Keratinocyte (primary cell): ENCODE measurements around the gene PIGP. TPM values are rescaled to one million over a fixed set of nuclear protein-coding genes. Genes with fewer than 3 reads are reported as not detected.

Experiments used
- DNase-seq: peaks from one replicate; pipeline ENCODE4 v3.0.0-alpha.2; 2011; ENCODE audit warnings: low read depth, missing footprints, low spot score
- FAIRE-seq: peaks from 2 replicates; lab custom pipeline; 2011; peaks lifted over from hg19 to GRCh38; lab: Jason Lieb, UNC
- H2AFZ ChIP-seq: 2 replicates; pipeline ENCODE4 v1.6.0; 2012; ENCODE audit warnings: low read length, control low read depth, inconsistent platforms; ENCODE audit not compliant: control insufficient read depth
- H3K27ac ChIP-seq: 2 replicates; pipeline ENCODE4 v1.5.1; 2011; ENCODE audit warnings: low read length; ENCODE audit not compliant: control insufficient read depth, insufficient read depth
- H3K27me3 ChIP-seq: 3 replicates; pipeline ENCODE4 v1.6.0; 2011; ENCODE audit warnings: low read length; ENCODE audit not compliant: control insufficient read depth, insufficient read depth; ENCODE audit errors: extremely low read depth
- H3K36me3 ChIP-seq, 2 experiments: 2 replicates in 1 of 2; 3 replicates in 1 of 2; pipeline ENCODE4 v1.5.1; 2011; ENCODE audit warnings: low read length in 2 of 2, mild to moderate bottlenecking in 1 of 2; ENCODE audit not compliant: control insufficient read depth in 2 of 2, insufficient read depth in 2 of 2; ENCODE audit errors: extremely low read depth in 1 of 2
- H3K4me1 ChIP-seq: 3 replicates; pipeline ENCODE4 v1.5.1; 2011; ENCODE audit warnings: low read length; ENCODE audit not compliant: control insufficient read depth, insufficient read depth; ENCODE audit errors: extremely low read depth
- H3K4me2 ChIP-seq: 3 replicates; pipeline ENCODE4 v1.6.0; 2011; ENCODE audit warnings: low read depth, low read length; ENCODE audit not compliant: control insufficient read depth, insufficient read depth; ENCODE audit errors: extremely low read depth
- H3K4me3 ChIP-seq, 3 experiments: fragments of 200-600 bp in 1 of 3; sonication (generic) in 1 of 3; 2 replicates in 2 of 3; 3 replicates in 1 of 3; pipeline ENCODE4 v1.5.1; 2011 to 2016; ENCODE audit warnings: low read length in 3 of 3, mild to moderate bottlenecking in 3 of 3, control low read depth in 2 of 3, inconsistent platforms in 1 of 3, low read depth in 1 of 3, mixed read lengths in 1 of 3, mixed run types in 1 of 3, moderate library complexity in 1 of 3; ENCODE audit not compliant: control insufficient read depth in 2 of 3, insufficient read depth in 2 of 3; ENCODE audit errors: extremely low read depth in 1 of 3
- H3K79me2 ChIP-seq: 2 replicates; pipeline ENCODE4 v1.6.0; 2012; ENCODE audit warnings: low read length; ENCODE audit not compliant: control insufficient read depth, insufficient read depth
- H3K9ac ChIP-seq: 3 replicates; pipeline ENCODE4 v1.6.0; 2011; ENCODE audit warnings: low read length; ENCODE audit not compliant: control insufficient read depth, insufficient read depth; ENCODE audit errors: extremely low read depth
- H3K9me1 ChIP-seq: 3 replicates; pipeline ENCODE4 v1.6.0; 2011; ENCODE audit warnings: low read length; ENCODE audit not compliant: control insufficient read depth, insufficient read depth; ENCODE audit errors: extremely low read depth
- H3K9me3 ChIP-seq: 2 replicates; pipeline ENCODE4 v1.5.1; 2012; ENCODE audit warnings: low read depth, low read length; ENCODE audit not compliant: control insufficient read depth
- H4K20me1 ChIP-seq: 3 replicates; pipeline ENCODE4 v1.6.0; 2011; ENCODE audit warnings: low read length; ENCODE audit not compliant: control insufficient read depth, insufficient read depth; ENCODE audit errors: extremely low read depth
- EZH2 ChIP-seq: IDR thresholded peaks from one replicate; pipeline ENCODE4 v1.6.1; 2012; ENCODE audit warnings: inconsistent platforms, mild to moderate bottlenecking, low read length, moderate library complexity
- dilution Hi-C: fragments of 300-500 bp; cut with MboI; formaldehyde crosslinking; loops from one replicate; pipeline ENCODE4 v1.7.0; 2020; ENCODE audit warnings: low sequenced_read_pairs; ENCODE audit not compliant: extremely low pct_ligation_motif_present
- polyA plus RNA-seq, 5 experiments: library from polyadenylated mRNA; depleted of rRNA in 3 of 5; stranded (reverse) in 3 of 5; stranded (forward) in 1 of 5; unstranded in 1 of 5; fragments of >200 nt; gene quantifications; 1 replicate in 1 of 5; 2 replicates in 3 of 5; 3 replicates in 1 of 5; pipeline versions ENCODE4 v1.2.1 to v1.2.3, GENCODE V29; 2011 to 2012; ENCODE audit warnings: missing spikeins in 2 of 5, low read depth in 1 of 5, low replicate concordance in 1 of 5
- TF ChIP-seq, protein P1 (sequence below), 3 experiments: IDR thresholded peaks in 1 of 3; conservative IDR thresholded peaks in 1 of 3; optimal IDR thresholded peaks in 1 of 3; 2 replicates in 2 of 3; 3 replicates in 1 of 3; pipeline versions ENCODE3 to v1.5.1; 2011; ENCODE audit warnings: low read length in 3 of 3, mild to moderate bottlenecking in 3 of 3, moderate library complexity in 2 of 3, control low read depth in 1 of 3, inconsistent platforms in 1 of 3; ENCODE audit not compliant: insufficient read depth in 2 of 3; ENCODE audit errors: extremely low read depth in 1 of 3

The PIGP gene
- polyA plus RNA-seq, 1 donor (not counting 4 experiments of a cell fraction or from before 2014, with no cell fraction given) = 31.8 TPM

DNA sequence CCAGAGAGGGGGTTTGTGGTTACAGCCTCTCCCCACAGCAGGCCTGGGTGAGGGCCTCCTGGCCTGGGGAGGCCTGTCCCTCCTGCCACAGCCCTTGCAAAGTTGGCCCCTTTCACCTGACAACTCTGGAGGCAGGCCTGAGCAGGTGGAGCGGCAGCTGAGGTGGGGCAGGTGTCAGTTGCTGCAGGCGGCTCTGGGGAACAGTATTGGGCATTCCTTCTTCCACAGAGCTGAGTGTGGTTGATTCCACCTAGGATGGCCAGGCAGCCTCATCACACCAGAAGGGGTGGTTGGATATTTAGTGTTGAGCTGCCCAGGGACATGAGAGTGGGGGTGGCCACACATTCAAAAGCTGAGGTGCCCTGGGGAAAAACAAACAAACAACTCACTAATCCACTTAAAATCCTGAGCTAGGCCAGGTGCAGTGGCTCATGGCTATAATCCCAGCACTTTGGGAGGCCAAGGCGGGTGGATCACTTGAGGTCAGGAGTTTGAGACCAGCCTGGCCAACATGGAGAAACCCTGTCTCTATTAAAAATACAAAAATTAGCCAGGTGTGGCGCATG lies 31.1 kb downstream of the PIGP start:
- no peak overlapping the region for H2AFZ ChIP-seq
- no peak for FAIRE-seq

DNA sequence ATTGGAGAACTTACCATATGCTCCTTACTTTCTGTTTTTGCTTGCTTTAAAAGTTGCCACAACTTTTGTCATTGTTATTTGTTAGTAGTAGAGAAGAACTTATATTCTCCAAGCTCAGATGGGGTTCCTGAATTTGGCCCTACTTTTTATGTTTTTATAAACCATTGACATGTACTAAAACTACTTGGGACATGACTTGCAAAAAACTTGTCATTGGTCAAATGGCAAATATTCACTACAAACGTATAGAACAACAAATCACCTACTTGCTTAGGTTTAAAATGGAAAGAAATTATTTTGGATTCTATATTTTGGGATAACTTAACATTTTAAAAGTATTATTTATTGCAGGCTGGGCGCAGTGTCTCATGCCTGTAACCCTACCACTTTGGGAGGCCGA lies 32.7 kb downstream of the PIGP start:
- H3K9me1 ChIP-seq = no peaks in the 10 kb centered on the region
- H3K4me3 ChIP-seq = no peak overlapping the region
- no peaks in the 10 kb centered on the region for H3K79me2 ChIP-seq
- no peaks in the 10 kb centered on the region for H3K36me3 ChIP-seq
- no peak overlapping the region for H2AFZ ChIP-seq
- DNase-seq (no peak), FAIRE-seq (no peak)
- H3K4me2 ChIP-seq = no peak overlapping the region
- H3K9me3 ChIP-seq = no peaks in the 10 kb centered on the region
- H3K27me3 ChIP-seq = no peaks in the 10 kb centered on the region
- no peak overlapping the region for H3K27ac ChIP-seq
- dilution Hi-C loops = no loop called here
- TF ChIP-seq, protein P1, sequence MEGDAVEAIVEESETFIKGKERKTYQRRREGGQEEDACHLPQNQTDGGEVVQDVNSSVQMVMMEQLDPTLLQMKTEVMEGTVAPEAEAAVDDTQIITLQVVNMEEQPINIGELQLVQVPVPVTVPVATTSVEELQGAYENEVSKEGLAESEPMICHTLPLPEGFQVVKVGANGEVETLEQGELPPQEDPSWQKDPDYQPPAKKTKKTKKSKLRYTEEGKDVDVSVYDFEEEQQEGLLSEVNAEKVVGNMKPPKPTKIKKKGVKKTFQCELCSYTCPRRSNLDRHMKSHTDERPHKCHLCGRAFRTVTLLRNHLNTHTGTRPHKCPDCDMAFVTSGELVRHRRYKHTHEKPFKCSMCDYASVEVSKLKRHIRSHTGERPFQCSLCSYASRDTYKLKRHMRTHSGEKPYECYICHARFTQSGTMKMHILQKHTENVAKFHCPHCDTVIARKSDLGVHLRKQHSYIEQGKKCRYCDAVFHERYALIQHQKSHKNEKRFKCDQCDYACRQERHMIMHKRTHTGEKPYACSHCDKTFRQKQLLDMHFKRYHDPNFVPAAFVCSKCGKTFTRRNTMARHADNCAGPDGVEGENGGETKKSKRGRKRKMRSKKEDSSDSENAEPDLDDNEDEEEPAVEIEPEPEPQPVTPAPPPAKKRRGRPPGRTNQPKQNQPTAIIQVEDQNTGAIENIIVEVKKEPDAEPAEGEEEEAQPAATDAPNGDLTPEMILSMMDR (optimal IDR thresholded peaks at IDR 0.05 in 1 of 3, IDR thresholded peaks at IDR 0.05 in 1 of 3, conservative IDR thresholded peaks at IDR 0.05 in 1 of 3; ENCODE audit: extremely low read depth in 1 of 3, insufficient read depth in 2 of 3, low read length in 3 of 3) = no peak
- TF ChIP-seq EZH2 = no peak
- H3K4me1 ChIP-seq = no peaks in the 10 kb centered on the region
- no peaks in the 10 kb centered on the region for H4K20me1 ChIP-seq
- no peak overlapping the region for H3K9ac ChIP-seq

More for the DNA sequence above, 31.1 kb downstream of the PIGP start:
- Histone ChIP-seq H3K79me2 (no peaks in the 10 kb centered on the region), H3K4me3 (no peak overlapping the region), H3K4me1 (peaks cover 4% of the 10 kb centered on the region), H3K27ac (no peak overlapping the region), H3K4me2 (no peak overlapping the region), H3K9me1 (no peaks in the 10 kb centered on the region), H3K9me3 (no peaks in the 10 kb centered on the region), H4K20me1 (no peaks in the 10 kb centered on the region), H3K9ac (no peak overlapping the region), H3K36me3 (no peaks in the 10 kb centered on the region), H3K27me3 (no peaks in the 10 kb centered on the region)
- no peak for TF ChIP-seq EZH2
- TF ChIP-seq, protein P1 (optimal IDR thresholded peaks at IDR 0.05 in 1 of 3, IDR thresholded peaks at IDR 0.05 in 1 of 3, conservative IDR thresholded peaks at IDR 0.05 in 1 of 3; ENCODE audit: extremely low read depth in 1 of 3, insufficient read depth in 2 of 3, low read length in 3 of 3) = no peak
- dilution Hi-C loops = no loop called here
- DNase-seq = no peak
